CD4-positive, alpha-beta T cell (primary cell): Measurements from ENCODE around the gene OLFML2B. TPM values are rescaled to one million over a fixed set of nuclear protein-coding genes. Genes with fewer than 3 reads are reported as not detected.

Experiments
- ATAC-seq: fragments of 200-7000 bp; cut with Tn5 transposase; one replicate; pipeline ENCODE4 v1.10.0; 2022; ENCODE audit warnings: mild to moderate bottlenecking; ENCODE audit not compliant: poor library complexity
- CTCF ChIA-PET: fragments of 350-600 bp; sonication (Branson Sonifier 250); formaldehyde crosslinking; loops from one replicate; lab custom pipeline; 2021; ENCODE audit warnings: antibody characterized with exemption, inconsistent platforms; lab: Charles Lee
- POLR2A ChIA-PET: fragments of 350-600 bp; sonication (Branson Sonifier 250); formaldehyde crosslinking; loops from one replicate; lab custom pipeline; 2021; ENCODE audit warnings: antibody characterized with exemption, inconsistent platforms; lab: Charles Lee
- DNase-seq, 14 experiments: peaks; one replicate each; pipeline ENCODE4 v3.0.0-alpha.2; 2013 to 2020; ENCODE audit warnings: mixed read lengths in 2 of 14
- H3K27ac ChIP-seq, 2 donors: one replicate each; pipeline versions ENCODE4 v1.5.1 to v1.7.0; 2013; ENCODE audit warnings: low read length in 2 of 2, low read depth in 1 of 2, mild to moderate bottlenecking in 1 of 2
- H3K27me3 ChIP-seq, 2 experiments: 1 replicate in 1 of 2; 2 replicates in 1 of 2; pipeline versions ENCODE4 v1.6.1 to v1.7.0; 2013; ENCODE audit warnings: low read length in 2 of 2, control low read depth in 1 of 2, mild to moderate bottlenecking in 1 of 2, moderate library complexity in 1 of 2; ENCODE audit not compliant: insufficient read depth in 2 of 2, control insufficient read depth in 1 of 2
- H3K36me3 ChIP-seq: one replicate; pipeline ENCODE4 v1.6.1; 2013; ENCODE audit warnings: low read length, control low read depth; ENCODE audit not compliant: insufficient read depth
- H3K4me1 ChIP-seq: one replicate; pipeline ENCODE4 v1.6.1; 2013; ENCODE audit warnings: low read length, control low read depth; ENCODE audit not compliant: insufficient read depth
- H3K4me3 ChIP-seq: one replicate; pipeline ENCODE4 v1.5.1; 2013; ENCODE audit warnings: mild to moderate bottlenecking, low read length, moderate library complexity
- H3K9me3 ChIP-seq, 2 experiments: 1 replicate in 1 of 2; 2 replicates in 1 of 2; pipeline versions ENCODE4 v1.6.1 to v1.7.0; 2013; ENCODE audit warnings: low read length in 2 of 2, mild to moderate bottlenecking in 2 of 2, control low read depth in 1 of 2, moderate library complexity in 1 of 2; ENCODE audit not compliant: control insufficient read depth in 1 of 2, insufficient read depth in 1 of 2
- H3K27ac Mint-ChIP-seq: one replicate; pipeline ENCODE4 v1.8.0; 2020; ENCODE audit warnings: mixed read lengths
- H3K27me3 Mint-ChIP-seq: one replicate; pipeline ENCODE4 v1.8.0; 2021; ENCODE audit warnings: mixed read lengths
- H3K36me3 Mint-ChIP-seq: one replicate; pipeline ENCODE4 v1.8.0; 2021; ENCODE audit warnings: low read depth, mixed read lengths
- H3K4me1 Mint-ChIP-seq: one replicate; pipeline ENCODE4 v1.8.0; 2021; ENCODE audit warnings: low read depth, mixed read lengths
- H3K4me3 Mint-ChIP-seq: one replicate; pipeline ENCODE4 v1.8.0; 2020; ENCODE audit warnings: mild to moderate bottlenecking, mixed read lengths
- H3K9me3 Mint-ChIP-seq: one replicate; pipeline ENCODE4 v1.8.0; 2020; ENCODE audit warnings: mixed read lengths
- CTCF ChIP-seq: fragments of 200-600 bp; IDR thresholded peaks from one replicate; pipeline ENCODE4 v1.8.0; 2022; ENCODE audit warnings: antibody characterized with exemption, mild to moderate bottlenecking
- intact Hi-C, 2 experiments: fragments of 100-400 bp; cut with DNase I in 1 of 2; cut with micrococcal nuclease in 1 of 2; formaldehyde crosslinking; loops; one replicate each; pipeline versions ENCODE4 v1.15.1 to v1.9.0; 2023 to 2025; cut with DNase I, micrococcal nuclease
- total RNA-seq, 174 experiments: library from RNA in 2 of 174; stranded (reverse) in 2 of 174; gene quantifications; one replicate each; pipeline ENCODE4 v1.2.3 and lab custom pipeline; 2021 to 2026

Gene OLFML2B
- total RNA-seq, 2 experiments from 2014 or later: 0.08 TPM; not detected in 1

GRCh38 chr1:161999301-162000052 lies 24.2 kb downstream of the OLFML2B start:
- H3K36me3 ChIP-seq: no peaks in the 10 kb centered on the region
- no peaks in the 10 kb centered on the region for H3K4me1 ChIP-seq
- no peaks in the 10 kb centered on the region for H3K9me3 Mint-ChIP-seq
- H3K4me3 Mint-ChIP-seq: no peak overlapping the region
- no peak for TF ChIP-seq CTCF
- H3K27me3 Mint-ChIP-seq: no peaks in the 10 kb centered on the region
- DNase-seq (peak in 1 of 14 experiments; percentile 9), ATAC-seq (no peak)
- intact Hi-C loops: no loop called here
- H3K36me3 Mint-ChIP-seq: no peaks in the 10 kb centered on the region
- no peak overlapping the region for H3K4me3 ChIP-seq
- no peak overlapping the region for H3K27ac ChIP-seq
- ChIA-PET POLR2A (no interaction called here), CTCF (interaction anchor here (0.5 kb wide), 1 partner anchor 38 kb away, joined by 3 read pairs; no protein-coding TSS in a partner anchor)
- H3K27me3 ChIP-seq: peaks cover 0 to 3% of the 10 kb centered on the region in 2 experiments
- H3K9me3 ChIP-seq: no peaks in the 10 kb centered on the region
- H3K27ac Mint-ChIP-seq: no peak overlapping the region
- no peaks in the 10 kb centered on the region for H3K4me1 Mint-ChIP-seq

- Histone ChIP-seq H3K4me1 (no peaks in the 10 kb centered on the region), H3K36me3 (no peaks in the 10 kb centered on the region), H3K4me3 (no peak overlapping the region), H3K9me3 (no peaks in the 10 kb centered on the region), H3K27ac (no peak overlapping the region), H3K27me3 (peaks cover 0 to 3% of the 10 kb centered on the region in 2 experiments)
- ChIA-PET POLR2A (no interaction called here), CTCF (no interaction called here)
- Mint-ChIP-seq H3K9me3 (no peaks in the 10 kb centered on the region), H3K27me3 (no peaks in the 10 kb centered on the region), H3K36me3 (no peaks in the 10 kb centered on the region), H3K4me3 (no peak overlapping the region), H3K4me1 (no peaks in the 10 kb centered on the region), H3K27ac (no peak overlapping the region)
- TF ChIP-seq CTCF: no peak
- ATAC-seq (no peak), DNase-seq (no peak)
- intact Hi-C loops: no loop called here
Observed at GRCh38 chr1:161998811-161999210, 24.9 kb downstream of the OLFML2B start.

DNA sequence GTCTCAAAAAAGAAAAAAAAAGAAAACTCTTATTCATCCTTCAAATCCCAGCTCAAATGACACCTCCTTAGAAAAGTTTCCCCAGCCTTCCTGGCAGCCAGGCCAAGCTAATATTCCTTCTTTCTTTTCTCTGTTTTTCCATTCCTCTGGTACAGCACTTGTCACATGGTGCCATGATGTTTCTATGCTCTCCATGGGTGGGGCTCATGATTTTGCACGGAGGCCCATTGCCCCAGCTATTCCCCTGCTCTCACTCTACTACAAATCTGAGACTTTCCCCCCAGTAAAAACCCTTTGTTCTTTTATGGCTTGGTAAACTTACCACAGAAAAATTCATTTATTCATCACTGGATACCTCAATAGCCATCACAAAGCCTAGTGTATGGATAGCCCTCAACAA lies 26.5 kb downstream of the OLFML2B start:
- no peaks in the 10 kb centered on the region for H3K36me3 ChIP-seq
- Mint-ChIP-seq H3K9me3 (no peaks in the 10 kb centered on the region), H3K27me3 (no peaks in the 10 kb centered on the region), H3K36me3 (no peaks in the 10 kb centered on the region), H3K27ac (no peak overlapping the region), H3K4me3 (no peak overlapping the region), H3K4me1 (no peaks in the 10 kb centered on the region)
- ATAC-seq (no peak), DNase-seq (no peak)
- H3K9me3 ChIP-seq: peaks cover 0 to 5% of the 10 kb centered on the region in 2 experiments
- ChIA-PET CTCF (no interaction called here), POLR2A (no interaction called here)
- H3K27me3 ChIP-seq: no peaks in the 10 kb centered on the region
- intact Hi-C loops: no loop called here
- H3K4me1 ChIP-seq: no peaks in the 10 kb centered on the region
- H3K4me3 ChIP-seq: no peak overlapping the region
- H3K27ac ChIP-seq: no peak overlapping the region
- TF ChIP-seq CTCF: no peak
